Measurements from ENCODE around the gene FSD1L. TPM values are rescaled to one million over a fixed set of nuclear protein-coding genes. Genes with fewer than 3 reads are reported as not detected.

FSD1L gene
- 5.0 and 6.0 TPM in 2 replicates for total RNA-seq

DNA sequence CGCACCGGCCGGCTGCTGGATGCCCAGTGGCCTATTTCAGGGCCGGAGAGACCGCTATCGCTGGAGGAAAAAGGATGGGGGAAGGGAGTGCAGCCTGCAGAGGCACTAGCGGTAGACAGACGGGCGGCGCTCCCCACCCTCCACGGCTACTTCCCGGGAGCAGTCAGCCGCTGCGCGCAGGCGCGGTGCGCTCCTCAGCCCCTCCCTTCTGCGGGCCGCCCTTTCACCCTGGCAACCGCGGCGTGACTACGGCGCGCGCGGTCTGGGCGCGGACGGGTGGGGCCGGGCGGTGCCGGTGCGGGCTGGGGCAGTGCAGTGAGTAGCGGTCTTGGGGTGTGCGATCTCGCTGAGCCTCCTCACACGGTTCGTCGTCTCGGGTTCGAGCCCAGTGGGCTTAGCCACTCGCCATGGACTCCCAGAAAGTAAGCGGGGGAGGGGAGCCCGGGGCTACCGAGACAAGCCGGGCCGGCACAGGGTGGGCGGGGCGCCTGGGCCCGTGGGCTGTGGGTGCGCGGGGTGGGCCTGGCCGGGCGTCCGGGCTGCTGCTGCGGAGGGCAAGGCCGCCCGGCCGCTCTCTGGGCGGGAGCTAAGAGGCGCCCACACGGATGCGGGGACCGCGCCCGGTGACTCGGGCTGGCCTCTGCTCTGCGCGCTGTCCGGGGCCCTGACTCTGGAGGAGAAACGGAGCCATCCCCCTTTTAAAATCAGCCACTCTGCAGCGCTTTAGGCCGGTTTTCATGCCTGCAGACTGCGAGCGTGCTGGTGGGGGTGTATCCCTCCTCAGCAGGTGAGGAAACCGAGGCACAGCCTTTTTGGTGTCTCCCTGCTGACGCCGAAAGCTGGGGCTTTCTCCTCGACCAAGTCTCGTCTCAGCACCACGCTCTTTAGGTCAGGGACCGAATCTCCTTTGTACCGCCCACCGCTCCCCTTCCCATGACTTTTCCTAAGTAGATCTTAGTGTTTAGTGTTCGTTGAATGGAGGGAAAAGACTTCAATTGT, at the start of gene FSD1L:
FSD1L (plus strand) TSS at position 221 of the 999 bp plus-strand sequence; CDS start at position 408, 187 bp downstream.

DNA sequence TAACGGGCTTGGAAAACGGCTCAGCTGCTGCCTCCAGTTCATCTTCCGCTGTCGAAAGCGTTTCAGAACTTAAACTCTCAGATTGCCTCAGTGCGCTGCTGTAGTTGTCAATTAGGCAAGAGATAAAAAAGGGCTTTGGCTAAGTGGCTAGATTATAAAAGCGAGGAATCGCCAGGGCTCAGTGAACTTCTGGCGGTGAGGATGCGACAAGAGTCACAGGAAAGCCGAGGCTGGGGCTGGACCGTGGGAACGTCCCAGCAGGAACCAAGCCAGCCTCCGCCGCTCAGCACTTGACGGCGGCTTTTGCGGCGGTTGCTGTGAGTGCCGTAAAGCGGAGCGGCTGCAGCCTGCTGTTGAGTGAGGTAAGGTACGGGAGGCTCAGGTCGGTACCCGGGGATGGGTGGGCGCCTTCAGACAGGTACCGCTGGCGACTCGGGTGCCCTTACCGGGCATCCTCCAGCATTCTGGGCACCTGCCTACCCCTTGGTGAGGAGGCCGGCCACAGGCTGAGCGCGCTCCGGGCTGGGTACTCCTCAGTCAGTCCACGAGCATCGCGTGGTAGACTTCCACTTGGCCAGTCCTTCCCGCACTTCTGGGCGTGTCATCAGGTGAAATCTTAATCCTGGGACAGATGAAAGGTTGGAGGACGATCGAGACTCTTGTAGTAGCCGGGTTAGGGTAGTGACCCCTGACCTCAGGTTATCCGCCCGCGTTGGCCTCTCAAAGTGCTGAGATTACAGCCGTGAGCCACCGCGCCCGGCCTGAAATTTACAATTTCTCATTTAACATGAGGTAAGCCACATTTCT, 110.2 kb downstream of the FSD1L start, which contains the start of gene FKTN:
FKTN (plus strand) TSS at position 328 of the 807 bp plus-strand sequence. CDS start 16,902 bp downstream, outside the sequence.

Other genes with a start within 250 kb of the FSD1L start
- gene SLC44A1, start 203.4 kb upstream of the FSD1L start, total RNA-seq = 120 and 175 TPM in 2 replicates
- gene FKTN, start 110.1 kb downstream of the FSD1L start, total RNA-seq = 23.4 and 28.3 TPM in 2 replicates
- not detected in 2 replicates for gene TAL2, start 214.4 kb downstream of the FSD1L start, total RNA-seq
- gene TMEM38B, start 246.5 kb downstream of the FSD1L start, total RNA-seq = 13.4 and 17.7 TPM in 2 replicates